ENCODE measurements around the gene PDIA5.

The PDIA5 gene

DNA sequence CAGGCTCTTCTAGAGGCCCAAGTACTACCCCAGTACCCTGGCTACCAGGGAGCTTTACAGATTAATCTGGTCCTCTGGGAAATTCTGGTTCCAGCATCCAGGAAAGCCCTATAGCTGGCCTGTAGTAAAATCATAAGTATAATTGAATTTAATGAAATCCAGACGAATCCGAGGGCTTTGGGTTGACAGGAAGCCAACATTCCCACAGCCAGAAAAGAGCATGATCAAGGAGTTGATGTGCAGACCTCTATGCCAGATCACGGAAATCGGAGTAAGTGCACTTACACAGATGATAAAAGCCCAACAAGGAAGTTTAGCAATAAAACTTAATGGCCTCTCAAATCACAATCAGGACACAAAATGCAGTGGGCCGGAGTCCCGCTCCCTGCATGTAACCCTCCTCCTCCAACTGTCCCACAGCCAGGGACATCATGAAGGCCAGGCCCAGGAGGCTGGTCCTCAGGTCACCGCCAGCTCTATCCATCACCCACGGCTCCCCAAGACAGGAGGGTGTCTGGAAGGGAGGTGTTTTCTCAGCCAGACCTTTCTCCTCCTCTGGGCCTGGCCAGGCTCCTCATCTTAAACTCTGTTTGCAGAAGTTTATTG lies 72.1 kb downstream of the PDIA5 start:
- no peaks in the 10 kb centered on the region for H4K20me1 ChIP-seq (ENCODE audit: insufficient read depth)
- H3K27ac ChIP-seq = no peak overlapping the region

DNA sequence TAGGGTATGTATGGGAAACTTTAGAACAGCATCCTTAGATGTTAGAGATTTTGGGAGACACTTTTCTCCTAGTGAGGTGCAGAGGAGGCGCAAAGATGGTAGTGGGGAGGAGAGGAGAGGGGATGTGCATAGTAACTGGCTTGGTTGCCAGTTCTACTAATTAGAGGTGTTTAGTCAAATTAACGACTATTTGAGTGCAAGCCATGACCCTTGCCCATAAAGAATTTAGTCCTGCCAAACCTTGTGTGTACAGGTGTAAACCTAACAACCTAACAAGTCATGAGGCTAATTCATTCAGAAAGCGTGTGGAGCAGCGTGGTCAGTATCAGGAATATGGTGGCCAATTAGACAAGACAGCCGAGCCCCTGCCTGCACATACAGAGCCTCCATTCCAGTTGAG lies 72.7 kb downstream of the PDIA5 start:
- TF ChIP-seq CTCF (conservative IDR thresholded peaks at IDR 0.05; ENCODE audit: low read depth, low read length) = no peak
- H4K20me1 ChIP-seq (ENCODE audit: insufficient read depth) = no peaks in the 10 kb centered on the region
- no peaks in the 10 kb centered on the region for H3K79me2 ChIP-seq (ENCODE audit: insufficient read depth, low read depth)
- H3K27ac ChIP-seq = no peak overlapping the region
- H3K4me1 ChIP-seq (ENCODE audit: low read depth, poor library complexity, severe bottlenecking) = no peaks in the 10 kb centered on the region
- H3K4me3 ChIP-seq (IDR thresholded peaks at IDR 0.05; ENCODE audit: insufficient read depth, low read depth, low read length) = no peak overlapping the region
- H3K9ac ChIP-seq = no peak overlapping the region
- H3K27me3 ChIP-seq (ENCODE audit: insufficient read depth, low read depth) = no peaks in the 10 kb centered on the region
- no peaks in the 10 kb centered on the region; the same call in 1 of the 2 replicates for H3K36me3 ChIP-seq (ENCODE audit: insufficient read depth)
- no peak overlapping the region for H3K4me2 ChIP-seq
- no peak overlapping the region for H2AFZ ChIP-seq (ENCODE audit: low read depth)

More for the DNA sequence above, 72.1 kb downstream of the PDIA5 start:
- Histone ChIP-seq H3K4me1 (ENCODE audit: low read depth, poor library complexity, severe bottlenecking) (no peaks in the 10 kb centered on the region), H3K27me3 (ENCODE audit: insufficient read depth, low read depth) (no peaks in the 10 kb centered on the region), H3K79me2 (ENCODE audit: insufficient read depth, low read depth) (no peaks in the 10 kb centered on the region), H3K4me2 (no peak overlapping the region), H3K36me3 (ENCODE audit: insufficient read depth) (no peaks in the 10 kb centered on the region; the same call in 1 of the 2 replicates), H3K4me3 (IDR thresholded peaks at IDR 0.05; ENCODE audit: insufficient read depth, low read depth, low read length) (no peak overlapping the region), H3K9ac (no peak overlapping the region), H2AFZ (ENCODE audit: low read depth) (no peak overlapping the region)
- TF ChIP-seq CTCF (conservative IDR thresholded peaks at IDR 0.05; ENCODE audit: low read depth, low read length) = no peak

DNA sequence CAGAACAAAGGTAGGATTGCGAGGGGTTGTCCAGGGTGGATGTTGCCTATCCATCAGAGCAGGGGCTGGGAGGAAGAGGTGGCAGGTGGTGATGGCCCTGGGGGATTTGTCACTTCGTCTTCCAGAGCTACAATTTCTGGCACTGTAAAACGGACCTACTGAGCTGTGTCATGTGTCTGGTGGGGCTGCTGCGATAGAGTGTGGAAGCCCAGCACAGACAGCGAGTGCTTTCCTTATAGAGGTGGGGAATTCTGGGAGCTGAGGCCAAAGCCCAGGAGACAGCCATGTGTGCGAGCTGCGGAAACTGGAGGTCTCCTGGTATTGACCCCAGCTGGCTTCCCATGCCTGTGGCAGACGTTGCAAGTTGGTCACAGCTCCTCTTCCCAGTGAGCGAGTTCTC lies 73.7 kb downstream of the PDIA5 start:
- no peak overlapping the region for H2AFZ ChIP-seq (ENCODE audit: low read depth)
- H3K36me3 ChIP-seq (ENCODE audit: insufficient read depth) = no peaks in the 10 kb centered on the region; the same call in 1 of the 2 replicates
- no peak overlapping the region for H3K9ac ChIP-seq
- no peak for TF ChIP-seq CTCF (conservative IDR thresholded peaks at IDR 0.05; ENCODE audit: low read depth, low read length)
- H4K20me1 ChIP-seq (ENCODE audit: insufficient read depth) = no peaks in the 10 kb centered on the region
- no peak overlapping the region for H3K27ac ChIP-seq
- no peak overlapping the region for H3K4me3 ChIP-seq (IDR thresholded peaks at IDR 0.05; ENCODE audit: insufficient read depth, low read depth, low read length)
- H3K27me3 ChIP-seq (ENCODE audit: insufficient read depth, low read depth) = no peaks in the 10 kb centered on the region
- no peaks in the 10 kb centered on the region for H3K79me2 ChIP-seq (ENCODE audit: insufficient read depth, low read depth)
- H3K4me1 ChIP-seq (ENCODE audit: low read depth, poor library complexity, severe bottlenecking) = no peaks in the 10 kb centered on the region
- no peak overlapping the region for H3K4me2 ChIP-seq

DNA sequence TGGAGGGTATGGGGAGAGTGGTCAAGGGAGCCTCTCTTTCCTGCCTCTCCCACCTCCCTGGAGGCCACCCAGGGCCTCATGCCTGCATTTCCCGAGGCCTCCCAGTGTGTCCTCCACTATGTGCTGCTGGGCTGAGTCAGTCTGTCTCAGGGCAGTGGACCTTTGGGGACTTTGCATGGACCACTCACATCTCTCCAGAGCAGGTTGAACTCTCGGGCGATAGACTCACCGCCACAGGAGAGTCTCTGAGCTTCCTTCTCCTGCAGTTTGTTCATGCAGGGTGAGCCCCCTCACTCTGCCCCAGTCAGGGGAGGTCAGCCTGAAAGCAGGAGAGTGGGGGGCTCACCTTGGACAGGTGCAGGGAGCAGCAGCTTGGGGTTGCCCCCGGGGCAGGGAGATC lies 74.5 kb downstream of the PDIA5 start:
- Histone ChIP-seq H3K27ac (no peak overlapping the region), H3K9ac (no peak overlapping the region), H4K20me1 (ENCODE audit: insufficient read depth) (no peaks in the 10 kb centered on the region), H2AFZ (ENCODE audit: low read depth) (no peak overlapping the region), H3K4me1 (ENCODE audit: low read depth, poor library complexity, severe bottlenecking) (no peaks in the 10 kb centered on the region), H3K27me3 (ENCODE audit: insufficient read depth, low read depth) (no peaks in the 10 kb centered on the region), H3K4me3 (IDR thresholded peaks at IDR 0.05; ENCODE audit: insufficient read depth, low read depth, low read length) (no peak overlapping the region), H3K79me2 (ENCODE audit: insufficient read depth, low read depth) (no peaks in the 10 kb centered on the region), H3K4me2 (no peak overlapping the region), H3K36me3 (ENCODE audit: insufficient read depth) (peaks cover 3% of the 10 kb centered on the region; the same call in 1 of the 2 replicates)
- no peak for TF ChIP-seq CTCF (conservative IDR thresholded peaks at IDR 0.05; ENCODE audit: low read depth, low read length)

Measured in KMS-11 (cell line).